Activated T-cell treated with anti-CD3 and anti-CD28 coated beads, Interleukin-2, amount 50 U/mL, for 4 hours (primary cell): Measurements from ENCODE around the gene SLC36A2. TPM values are rescaled to one million over a fixed set of nuclear protein-coding genes. Genes with fewer than 3 reads are reported as not detected.

Experiments
- ATAC-seq, 2 donors: fragments of 200-7000 bp; cut with Tn5 transposase; one replicate each; pipeline ENCODE4 v1.10.0; 2021
- DNase-seq: peaks from one replicate; pipeline ENCODE4 v3.0.0-alpha.2; 2020
- H3K27me3 Mint-ChIP-seq: one replicate; pipeline ENCODE4 v1.8.0; 2021; ENCODE audit warnings: low read depth, mixed read lengths
- H3K36me3 Mint-ChIP-seq: one replicate; pipeline ENCODE4 v1.8.0; 2022; ENCODE audit warnings: mixed read lengths; ENCODE audit not compliant: insufficient read depth
- H3K4me1 Mint-ChIP-seq: one replicate; pipeline ENCODE4 v1.8.0; 2021; ENCODE audit warnings: low read depth, mixed read lengths
- H3K4me3 Mint-ChIP-seq: one replicate; pipeline ENCODE4 v1.8.0; 2021; ENCODE audit warnings: mild to moderate bottlenecking, moderate library complexity, mixed read lengths
- H3K9me3 Mint-ChIP-seq: one replicate; pipeline ENCODE4 v1.8.0; 2021; ENCODE audit warnings: mixed read lengths
- total RNA-seq, 3 donors: library from RNA; stranded (reverse); gene quantifications; one replicate each; pipeline ENCODE4 v1.2.1, GENCODE V29; 2021

Gene SLC36A2
- total RNA-seq, 3 donors from 2014 or later: not detected

DNA sequence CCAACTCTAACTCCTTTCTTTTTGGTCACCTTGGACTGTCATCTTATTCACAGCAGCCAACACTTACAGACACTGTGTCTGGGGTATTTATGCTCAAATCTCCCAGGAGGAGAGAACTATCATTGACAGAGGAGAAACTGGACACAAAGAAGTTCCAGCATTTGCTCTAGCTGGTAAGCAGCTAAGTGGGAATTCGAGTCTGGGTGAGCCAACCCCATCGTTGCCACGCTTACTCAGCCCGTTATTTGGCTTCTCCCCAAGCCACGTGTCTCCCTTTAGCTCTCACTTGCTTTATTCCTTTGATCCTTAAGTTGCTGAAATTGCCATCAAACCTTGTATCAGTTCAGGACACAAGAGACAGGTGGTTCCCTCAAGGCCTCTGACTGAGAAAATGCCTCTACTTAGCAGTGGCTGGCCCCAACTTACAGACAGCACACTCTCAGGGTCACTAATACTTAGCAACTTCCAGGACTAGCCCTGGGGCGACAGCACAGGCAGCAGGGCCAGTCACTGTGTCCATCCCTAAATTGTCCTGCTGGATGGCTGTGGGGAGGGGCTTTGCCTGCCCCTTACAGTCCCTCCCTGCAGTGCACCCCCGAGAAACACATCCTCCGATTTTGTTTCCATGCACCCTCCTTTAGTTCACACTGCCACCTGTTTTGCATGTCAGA, 1.4 kb downstream of the SLC36A2 start:
- DNase-seq: no peak
- Mint-ChIP-seq H3K4me3 (no peak overlapping the region), H3K4me1 (no peaks in the 10 kb centered on the region), H3K36me3 (no peaks in the 10 kb centered on the region), H3K9me3 (no peaks in the 10 kb centered on the region), H3K27me3 (peaks cover 36% of the 10 kb centered on the region)
- ATAC-seq: no peak

DNA sequence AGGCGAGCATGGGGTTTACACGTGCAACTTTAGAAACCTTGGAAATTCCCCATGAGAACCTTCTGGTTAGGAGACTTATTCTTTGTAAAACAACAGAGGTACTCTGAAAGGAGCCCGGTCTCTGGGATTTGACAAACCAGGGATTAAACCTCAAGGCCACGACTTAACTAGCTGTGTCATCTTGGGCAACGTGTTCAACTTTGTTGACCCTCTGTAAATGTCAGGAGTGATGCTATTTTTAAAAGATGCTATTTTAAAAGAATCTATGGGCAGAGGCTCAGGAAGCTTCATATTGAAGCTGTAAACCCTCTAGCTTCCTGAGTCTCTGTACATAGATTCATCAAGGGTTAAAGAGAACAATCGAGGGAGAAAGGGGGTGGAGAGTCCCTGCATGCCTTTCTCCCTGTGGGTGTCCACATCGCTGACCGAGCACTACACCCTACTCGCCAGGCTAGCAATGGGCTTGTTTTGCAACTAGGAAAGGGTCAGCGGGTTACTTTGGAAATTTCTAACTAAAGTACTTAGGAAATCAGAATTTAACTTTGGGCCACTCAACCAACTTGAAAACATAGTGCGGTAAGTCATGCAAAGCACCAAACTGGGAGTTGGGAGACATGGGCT, 2.1 kb downstream of the SLC36A2 start:
- ATAC-seq (no peak), DNase-seq (no peak)
- H3K4me1 Mint-ChIP-seq: no peaks in the 10 kb centered on the region
- H3K4me3 Mint-ChIP-seq: no peak overlapping the region
- H3K9me3 Mint-ChIP-seq: no peaks in the 10 kb centered on the region
- no peaks in the 10 kb centered on the region for H3K36me3 Mint-ChIP-seq
- peaks cover 35% of the 10 kb centered on the region for H3K27me3 Mint-ChIP-seq

DNA sequence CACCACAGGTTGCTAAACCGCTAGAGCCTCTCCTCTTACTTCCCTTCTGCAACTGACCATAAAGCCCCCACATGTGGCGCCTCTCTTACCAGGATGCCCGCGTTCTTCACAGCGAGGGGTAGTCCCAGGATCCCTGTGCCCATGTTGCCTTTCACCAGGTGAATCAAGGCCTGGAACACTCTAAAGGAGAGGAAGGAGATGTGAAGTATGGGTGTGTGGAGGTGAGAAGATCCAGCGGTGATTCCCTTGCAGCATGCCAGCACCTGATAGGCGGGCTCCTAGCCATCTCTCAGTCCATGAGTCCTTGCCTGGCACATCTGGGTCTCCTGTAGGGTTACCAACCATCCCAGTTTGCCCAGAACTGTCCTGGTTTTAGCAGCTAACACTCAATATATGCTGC, 3.3 kb downstream of the SLC36A2 start:
- no peak for ATAC-seq
- Mint-ChIP-seq H3K9me3 (no peaks in the 10 kb centered on the region), H3K4me3 (no peak overlapping the region), H3K4me1 (peaks cover under 1% of the 10 kb centered on the region), H3K36me3 (no peaks in the 10 kb centered on the region), H3K27me3 (peaks cover 29% of the 10 kb centered on the region)
- no peak for DNase-seq

DNA sequence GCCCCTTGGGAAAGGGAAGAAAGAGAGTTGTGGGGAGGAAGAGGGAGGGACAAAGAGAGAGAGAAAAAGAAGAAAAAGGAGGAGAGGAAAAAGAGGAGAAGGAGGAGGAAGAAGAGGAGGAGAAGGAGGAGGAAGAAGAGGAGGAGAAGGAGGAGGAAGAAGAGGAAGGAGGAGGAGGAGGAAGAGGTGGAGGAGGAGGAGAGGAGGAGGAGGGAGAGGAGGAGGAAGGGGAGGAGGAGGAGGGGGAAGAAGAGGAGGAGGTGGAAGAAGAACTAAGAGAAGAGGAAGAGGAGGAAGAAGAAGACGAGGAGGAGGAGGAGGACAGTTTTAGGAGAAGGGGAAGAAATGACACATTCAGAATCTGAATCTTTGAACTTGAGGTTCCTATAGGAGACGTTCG, 7.4 kb downstream of the SLC36A2 start:
- ATAC-seq: no peak
- H3K27me3 Mint-ChIP-seq: peaks cover 18% of the 10 kb centered on the region
- H3K36me3 Mint-ChIP-seq: no peaks in the 10 kb centered on the region
- no peaks in the 10 kb centered on the region for H3K9me3 Mint-ChIP-seq
- no peak for DNase-seq
- peaks cover 11% of the 10 kb centered on the region for H3K4me1 Mint-ChIP-seq
- H3K4me3 Mint-ChIP-seq: no peak overlapping the region

DNA sequence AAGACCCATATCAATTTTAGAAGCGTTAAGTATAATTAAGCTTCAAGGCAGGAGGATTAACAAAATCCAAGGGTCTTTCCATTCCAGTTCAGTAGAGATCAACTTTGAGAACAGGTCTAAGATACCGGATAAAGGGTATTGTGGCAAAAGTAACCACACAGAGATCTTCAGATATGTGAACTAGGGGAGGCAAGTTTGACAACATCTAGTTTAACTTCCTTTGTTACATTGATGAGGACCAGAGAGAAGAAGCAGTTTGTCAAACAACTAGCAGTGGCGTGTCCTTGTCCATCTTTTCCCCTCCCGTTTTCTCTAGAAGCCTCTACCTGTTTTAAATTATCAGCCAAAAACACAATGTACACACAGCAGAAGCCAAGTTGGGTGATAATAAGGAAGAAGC, 8.6 kb downstream of the SLC36A2 start:
- Mint-ChIP-seq H3K9me3 (no peaks in the 10 kb centered on the region), H3K27me3 (peaks cover 12% of the 10 kb centered on the region), H3K4me3 (no peak overlapping the region), H3K4me1 (peaks cover 11% of the 10 kb centered on the region), H3K36me3 (no peaks in the 10 kb centered on the region)
- no peak for ATAC-seq
- DNase-seq: no peak

DNA sequence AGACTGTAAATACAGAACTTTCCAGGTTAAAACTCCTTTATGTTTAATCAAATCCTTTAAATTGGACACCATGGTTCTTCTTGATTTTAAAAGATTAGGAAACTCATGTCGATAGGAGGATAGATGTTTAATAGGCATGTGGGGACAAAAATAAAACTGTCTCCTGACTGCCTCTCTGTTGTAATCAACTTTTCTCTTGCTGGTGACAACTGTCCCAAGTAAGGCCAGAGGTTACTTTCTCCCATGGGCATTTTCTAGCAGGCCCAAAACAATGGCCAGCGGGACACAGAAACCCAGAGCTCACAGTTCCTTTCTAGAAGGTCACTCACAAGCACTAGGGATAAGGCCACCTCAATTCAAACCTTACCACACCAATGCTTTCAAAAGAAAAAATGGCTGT, 14.5 kb downstream of the SLC36A2 start:
- ATAC-seq (no peak), DNase-seq (no peak)
- Mint-ChIP-seq H3K36me3 (no peaks in the 10 kb centered on the region), H3K4me3 (no peak overlapping the region), H3K27me3 (peaks cover 2% of the 10 kb centered on the region), H3K4me1 (no peaks in the 10 kb centered on the region), H3K9me3 (no peaks in the 10 kb centered on the region)

- Mint-ChIP-seq H3K4me1 (no peaks in the 10 kb centered on the region), H3K9me3 (no peaks in the 10 kb centered on the region), H3K27me3 (peaks cover 1% of the 10 kb centered on the region), H3K4me3 (no peak overlapping the region), H3K36me3 (no peaks in the 10 kb centered on the region)
- ATAC-seq (no peak), DNase-seq (no peak)
Observed at GRCh38 chr5:151328734-151329133, 18.6 kb downstream of the SLC36A2 start.

DNA sequence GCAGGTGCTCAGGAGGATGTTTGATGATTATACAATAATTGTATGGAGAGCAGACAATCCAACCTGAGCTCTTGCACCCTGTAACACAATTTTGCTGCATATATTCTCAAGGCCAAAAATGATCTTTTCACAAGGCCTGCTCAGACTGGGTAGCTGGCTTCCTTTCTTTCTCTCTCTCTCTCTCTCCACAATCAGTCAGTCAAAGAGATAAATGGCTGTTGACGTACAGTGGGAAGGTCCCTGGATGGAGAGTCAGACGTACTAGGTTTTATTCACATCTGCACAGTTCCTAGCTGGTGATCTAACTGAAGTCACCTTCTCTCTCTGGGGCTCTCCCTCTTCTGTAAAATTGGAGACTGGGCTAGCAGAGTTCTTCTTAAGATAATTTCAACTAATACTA, 19.8 kb downstream of the SLC36A2 start:
- peaks cover 7% of the 10 kb centered on the region for H3K27me3 Mint-ChIP-seq
- DNase-seq (no peak), ATAC-seq (no peak)
- no peaks in the 10 kb centered on the region for H3K9me3 Mint-ChIP-seq
- H3K4me1 Mint-ChIP-seq: no peaks in the 10 kb centered on the region
- no peaks in the 10 kb centered on the region for H3K36me3 Mint-ChIP-seq
- no peak overlapping the region for H3K4me3 Mint-ChIP-seq

DNA sequence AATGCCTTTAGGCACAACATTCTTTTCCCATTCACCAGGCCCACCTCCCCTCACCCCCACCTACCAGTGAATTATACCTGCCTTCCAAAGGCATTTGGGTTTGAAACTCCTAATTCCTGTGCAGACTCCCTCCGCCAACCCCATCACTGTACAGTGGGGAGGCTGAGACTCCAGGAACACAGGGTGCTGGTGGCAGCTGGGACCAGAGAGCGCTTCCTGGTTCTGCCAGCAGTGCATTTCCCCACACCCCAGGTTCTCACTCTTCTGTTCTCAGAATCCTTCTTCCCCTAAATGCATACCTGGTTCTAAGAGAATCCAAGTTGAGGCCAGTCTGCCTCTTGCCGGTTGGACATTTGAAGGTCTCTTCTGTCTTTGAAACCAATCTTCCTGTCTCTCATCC, 21.1 kb downstream of the SLC36A2 start:
- H3K4me1 Mint-ChIP-seq: no peaks in the 10 kb centered on the region
- ATAC-seq (no peak), DNase-seq (no peak)
- H3K27me3 Mint-ChIP-seq: peaks cover 8% of the 10 kb centered on the region
- no peaks in the 10 kb centered on the region for H3K9me3 Mint-ChIP-seq
- no peak overlapping the region for H3K4me3 Mint-ChIP-seq
- H3K36me3 Mint-ChIP-seq: no peaks in the 10 kb centered on the region

GRCh38 chr5:151320481-151320880, 26.9 kb downstream of the SLC36A2 start:
- ATAC-seq (no peak), DNase-seq (no peak)
- Mint-ChIP-seq H3K4me3 (no peak overlapping the region), H3K9me3 (no peaks in the 10 kb centered on the region), H3K4me1 (peaks cover 2% of the 10 kb centered on the region), H3K27me3 (peaks cover 8% of the 10 kb centered on the region), H3K36me3 (no peaks in the 10 kb centered on the region)

GRCh38 chr5:151318850-151319732, 28.3 kb downstream of the SLC36A2 start:
- Mint-ChIP-seq H3K4me3 (no peak overlapping the region), H3K27me3 (peaks cover 7% of the 10 kb centered on the region), H3K36me3 (no peaks in the 10 kb centered on the region), H3K9me3 (no peaks in the 10 kb centered on the region), H3K4me1 (peaks cover 2% of the 10 kb centered on the region)
- ATAC-seq (no peak), DNase-seq (no peak)

- H3K9me3 Mint-ChIP-seq: no peaks in the 10 kb centered on the region
Observed at GRCh38 chr5:151317871-151318270, 29.5 kb downstream of the SLC36A2 start.

DNA sequence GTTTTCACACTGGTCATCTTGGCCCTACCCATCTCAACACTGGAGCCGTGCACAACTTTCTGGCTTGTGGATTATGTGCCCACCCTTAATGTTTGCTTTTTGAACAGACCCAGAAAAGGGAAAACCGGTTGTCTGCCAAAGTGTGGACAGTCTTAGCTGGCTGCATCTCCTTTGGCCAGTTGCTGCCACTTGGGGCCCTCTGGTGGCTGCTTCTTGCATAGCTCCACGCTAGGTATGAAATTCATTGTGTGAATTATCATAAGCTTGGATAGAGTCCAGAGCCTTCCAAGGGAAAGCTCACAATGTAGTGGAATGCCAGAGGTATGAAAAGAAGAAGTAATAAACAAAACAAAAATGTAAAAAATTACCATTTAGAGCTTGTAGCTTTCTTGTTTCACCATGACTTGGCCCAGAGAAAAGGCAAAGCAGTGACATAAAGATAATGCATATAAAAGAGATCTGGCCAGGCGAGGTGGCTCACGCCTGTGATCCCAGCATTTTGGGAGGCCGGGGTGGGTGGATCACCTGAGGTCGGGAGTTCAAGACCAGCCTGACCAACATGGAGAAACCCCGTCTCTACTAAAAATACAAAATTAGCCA, 31.3 kb downstream of the SLC36A2 start:
- peaks cover 2% of the 10 kb centered on the region for H3K4me1 Mint-ChIP-seq
- no peak overlapping the region for H3K4me3 Mint-ChIP-seq
- H3K9me3 Mint-ChIP-seq: peaks cover 4% of the 10 kb centered on the region
- DNase-seq: peak; percentile 27
- ATAC-seq: peak in 1 of 2 donors; percentile 38
- H3K27me3 Mint-ChIP-seq: no peaks in the 10 kb centered on the region
- peaks cover 2% of the 10 kb centered on the region for H3K36me3 Mint-ChIP-seq

More at GRCh38 chr5:151317871-151318270, 29.5 kb downstream of the SLC36A2 start:
- DNase-seq (no peak), ATAC-seq (no peak)
- peaks cover 2% of the 10 kb centered on the region for H3K4me1 Mint-ChIP-seq
- no peaks in the 10 kb centered on the region for H3K36me3 Mint-ChIP-seq
- peaks cover 2% of the 10 kb centered on the region for H3K27me3 Mint-ChIP-seq
- H3K4me3 Mint-ChIP-seq: no peak overlapping the region

DNA sequence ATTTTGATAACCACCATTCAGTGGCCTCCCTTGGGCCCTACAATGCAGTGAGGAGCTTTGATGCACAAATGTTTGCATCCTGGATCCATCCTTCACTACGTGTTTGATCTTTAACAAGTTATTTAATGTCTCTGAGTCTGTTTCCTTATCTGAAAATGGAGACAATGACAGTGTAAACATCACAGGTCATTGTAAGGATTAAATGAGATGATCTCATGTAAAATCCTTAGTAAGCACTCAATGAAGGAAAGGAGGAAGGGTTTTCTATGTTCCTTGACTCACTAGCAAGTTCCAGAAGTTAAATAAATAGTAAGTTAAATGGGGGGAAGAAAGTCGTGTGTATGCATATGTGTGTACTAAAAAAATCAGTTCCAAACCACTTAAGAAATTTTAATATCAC, 34.0 kb downstream of the SLC36A2 start:
- ATAC-seq: no peak
- peaks cover 11% of the 10 kb centered on the region for H3K9me3 Mint-ChIP-seq

More for the DNA sequence above, 34.0 kb downstream of the SLC36A2 start:
- H3K36me3 Mint-ChIP-seq: peaks cover 4% of the 10 kb centered on the region
- no peak overlapping the region for H3K4me3 Mint-ChIP-seq
- H3K4me1 Mint-ChIP-seq: peaks cover 2% of the 10 kb centered on the region
- DNase-seq: no peak
- H3K27me3 Mint-ChIP-seq: no peaks in the 10 kb centered on the region
